ENCODE results near the gene ADAM12.

DNA sequence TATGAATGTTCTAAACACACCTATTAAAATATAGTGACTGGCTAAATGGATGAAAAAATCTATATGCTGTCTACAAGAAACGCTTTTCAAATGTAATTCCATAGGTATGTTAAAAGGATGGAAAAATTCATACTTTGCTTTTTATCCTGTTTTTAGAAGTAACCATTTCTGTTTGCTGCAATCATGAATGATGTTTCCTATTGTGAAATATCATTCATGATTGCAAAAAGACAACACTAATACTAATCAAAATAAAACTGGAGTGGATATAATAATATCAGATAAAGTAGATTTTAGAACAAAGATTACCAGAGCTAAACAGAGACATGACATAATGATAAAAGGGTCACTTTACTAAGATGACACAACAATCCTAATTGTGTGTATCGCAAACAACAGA, 353.7 kb downstream of the ADAM12 start:
- TF ChIP-seq, protein P1, sequence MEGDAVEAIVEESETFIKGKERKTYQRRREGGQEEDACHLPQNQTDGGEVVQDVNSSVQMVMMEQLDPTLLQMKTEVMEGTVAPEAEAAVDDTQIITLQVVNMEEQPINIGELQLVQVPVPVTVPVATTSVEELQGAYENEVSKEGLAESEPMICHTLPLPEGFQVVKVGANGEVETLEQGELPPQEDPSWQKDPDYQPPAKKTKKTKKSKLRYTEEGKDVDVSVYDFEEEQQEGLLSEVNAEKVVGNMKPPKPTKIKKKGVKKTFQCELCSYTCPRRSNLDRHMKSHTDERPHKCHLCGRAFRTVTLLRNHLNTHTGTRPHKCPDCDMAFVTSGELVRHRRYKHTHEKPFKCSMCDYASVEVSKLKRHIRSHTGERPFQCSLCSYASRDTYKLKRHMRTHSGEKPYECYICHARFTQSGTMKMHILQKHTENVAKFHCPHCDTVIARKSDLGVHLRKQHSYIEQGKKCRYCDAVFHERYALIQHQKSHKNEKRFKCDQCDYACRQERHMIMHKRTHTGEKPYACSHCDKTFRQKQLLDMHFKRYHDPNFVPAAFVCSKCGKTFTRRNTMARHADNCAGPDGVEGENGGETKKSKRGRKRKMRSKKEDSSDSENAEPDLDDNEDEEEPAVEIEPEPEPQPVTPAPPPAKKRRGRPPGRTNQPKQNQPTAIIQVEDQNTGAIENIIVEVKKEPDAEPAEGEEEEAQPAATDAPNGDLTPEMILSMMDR (IDR thresholded peaks at IDR 0.05) = no peak
- no peak for TF ChIP-seq POLR2A (IDR thresholded peaks at IDR 0.05)
- no peak for TF ChIP-seq POLR2AphosphoS5 (IDR thresholded peaks at IDR 0.05)
- TF ChIP-seq EP300 (IDR thresholded peaks at IDR 0.05) = no peak

Measured in sigmoid colon (tissue), 4 donors.